Transverse colon (tissue), 4 donors: ENCODE results near the gene IAPP.
"Not testable (repeated sequence)": the region's sequence is repeated elsewhere in the genome, so short reads cannot be mapped to it uniquely, and the experiment has no call there.

ENCODE experiments used
- EP300 ChIP-seq: sonication (generic); formaldehyde crosslinking; IDR thresholded peaks from one replicate; pipeline ENCODE4 v1.6.1; 2017; ENCODE audit warnings: antibody characterized with exemption, low read depth
- POLR2A ChIP-seq: fragments of 450-650 bp; IDR thresholded peaks from one replicate; pipeline ENCODE4 v1.6.1; 2016; ENCODE audit warnings: antibody characterized with exemption, mild to moderate bottlenecking, moderate library complexity
- POLR2AphosphoS5 ChIP-seq, 3 donors: sonication (generic); formaldehyde crosslinking; IDR thresholded peaks; one replicate each; pipeline ENCODE4 v1.6.1; 2016; ENCODE audit warnings: antibody characterized with exemption in 3 of 3
- TF ChIP-seq, protein P1 (sequence below), 5 experiments: fragments of 200-600 bp in 3 of 5; fragments of 450-650 bp in 2 of 5; sonication (generic) in 3 of 5; IDR thresholded peaks; 1 replicate in 2 of 5; 2 replicates in 3 of 5; pipeline ENCODE4 v1.5.1; 2016 to 2017; ENCODE audit warnings: antibody characterized with exemption in 5 of 5, inconsistent platforms in 3 of 5, mild to moderate bottlenecking in 2 of 5, moderate library complexity in 1 of 5

DNA sequence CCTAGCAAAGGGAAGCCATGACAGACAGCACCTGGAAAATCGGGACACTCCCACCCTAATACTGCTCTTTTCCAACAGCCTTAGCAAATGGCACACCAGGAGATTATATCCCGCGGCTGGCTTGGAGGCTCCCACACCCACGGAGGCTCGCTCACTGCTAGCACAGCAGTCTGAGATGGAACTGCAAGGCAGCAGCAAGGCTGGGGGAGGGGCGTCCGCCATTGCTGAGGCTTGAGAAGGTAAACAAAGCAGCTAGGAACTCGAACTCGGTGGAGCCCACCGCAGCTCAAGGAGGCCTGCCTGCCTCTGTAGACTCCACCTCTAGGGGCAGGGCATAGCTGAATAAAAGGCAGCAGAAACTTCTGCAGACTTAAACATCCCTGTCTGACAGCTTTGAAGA lies 12.1 kb upstream of the IAPP start:
- not testable (repeated sequence) for TF ChIP-seq POLR2A; POLR2AphosphoS5 (IDR thresholded peaks at IDR 0.05); EP300
- TF ChIP-seq, protein P1, sequence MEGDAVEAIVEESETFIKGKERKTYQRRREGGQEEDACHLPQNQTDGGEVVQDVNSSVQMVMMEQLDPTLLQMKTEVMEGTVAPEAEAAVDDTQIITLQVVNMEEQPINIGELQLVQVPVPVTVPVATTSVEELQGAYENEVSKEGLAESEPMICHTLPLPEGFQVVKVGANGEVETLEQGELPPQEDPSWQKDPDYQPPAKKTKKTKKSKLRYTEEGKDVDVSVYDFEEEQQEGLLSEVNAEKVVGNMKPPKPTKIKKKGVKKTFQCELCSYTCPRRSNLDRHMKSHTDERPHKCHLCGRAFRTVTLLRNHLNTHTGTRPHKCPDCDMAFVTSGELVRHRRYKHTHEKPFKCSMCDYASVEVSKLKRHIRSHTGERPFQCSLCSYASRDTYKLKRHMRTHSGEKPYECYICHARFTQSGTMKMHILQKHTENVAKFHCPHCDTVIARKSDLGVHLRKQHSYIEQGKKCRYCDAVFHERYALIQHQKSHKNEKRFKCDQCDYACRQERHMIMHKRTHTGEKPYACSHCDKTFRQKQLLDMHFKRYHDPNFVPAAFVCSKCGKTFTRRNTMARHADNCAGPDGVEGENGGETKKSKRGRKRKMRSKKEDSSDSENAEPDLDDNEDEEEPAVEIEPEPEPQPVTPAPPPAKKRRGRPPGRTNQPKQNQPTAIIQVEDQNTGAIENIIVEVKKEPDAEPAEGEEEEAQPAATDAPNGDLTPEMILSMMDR (IDR thresholded peaks at IDR 0.05): not testable (repeated sequence)
